Liver (tissue), 9 donors: ENCODE measurements around the gene CNIH3. TPM values are rescaled to one million over a fixed set of nuclear protein-coding genes. Genes with fewer than 3 reads are reported as not detected.

Source experiments
- DNase-seq: peaks from one replicate; pipeline ENCODE4 v3.0.0-alpha.2; 2017; ENCODE audit warnings: low spot score
- H3K27ac ChIP-seq, 2 donors: one replicate each; pipeline ENCODE4 v1.7.0; 2013; ENCODE audit warnings: inconsistent platforms in 2 of 2, low read length in 2 of 2, control low read depth in 1 of 2, low read depth in 1 of 2, mild to moderate bottlenecking in 1 of 2
- H3K27me3 ChIP-seq, 4 donors: one replicate each; pipeline versions ENCODE4 v1.6.1 to v1.7.0; 2013; ENCODE audit warnings: low read length in 3 of 4, inconsistent platforms in 1 of 4, mild to moderate bottlenecking in 1 of 4, moderate library complexity in 1 of 4; ENCODE audit not compliant: control insufficient read depth in 4 of 4, insufficient read depth in 4 of 4
- H3K36me3 ChIP-seq, 4 donors: one replicate each; pipeline versions ENCODE4 v1.6.1 to v1.7.0; 2013; ENCODE audit warnings: low read length in 3 of 4, mild to moderate bottlenecking in 3 of 4, low read depth in 1 of 4, moderate library complexity in 1 of 4; ENCODE audit not compliant: control insufficient read depth in 4 of 4, insufficient read depth in 3 of 4
- H3K4me1 ChIP-seq, 4 donors: one replicate each; pipeline versions ENCODE4 v1.6.1 to v1.7.0; 2013; ENCODE audit warnings: low read length in 3 of 4, mild to moderate bottlenecking in 3 of 4, moderate library complexity in 1 of 4; ENCODE audit not compliant: control insufficient read depth in 4 of 4, insufficient read depth in 4 of 4
- H3K4me3 ChIP-seq, 3 donors: one replicate each; pipeline versions ENCODE4 v1.6.1 to v1.7.0; 2013; ENCODE audit warnings: low read length in 3 of 3, control low read depth in 1 of 3, low read depth in 1 of 3, mild to moderate bottlenecking in 1 of 3
- H3K9ac ChIP-seq, 2 donors: one replicate each; pipeline ENCODE4 v1.7.0; 2013; ENCODE audit warnings: low read length in 2 of 2, mild to moderate bottlenecking in 2 of 2, moderate library complexity in 2 of 2, control low read depth in 1 of 2, low read depth in 1 of 2
- H3K9me3 ChIP-seq, 4 donors: one replicate each; pipeline versions ENCODE4 v1.6.1 to v1.7.0; 2013; ENCODE audit warnings: low read length in 3 of 4; ENCODE audit not compliant: control insufficient read depth in 4 of 4
- EGR1 ChIP-seq, 2 donors: IDR thresholded peaks; 2 replicates each; pipeline ENCODE4 v1.6.1; 2016 to 2018; ENCODE audit warnings: antibody characterized with exemption in 2 of 2, low read depth in 2 of 2
- FOXA1 ChIP-seq: IDR thresholded peaks from 2 replicates; pipeline ENCODE4 v1.6.1; 2016; ENCODE audit warnings: antibody characterized with exemption
- FOXA2 ChIP-seq: IDR thresholded peaks from 2 replicates; pipeline ENCODE4 v1.6.1; 2016; ENCODE audit warnings: antibody characterized with exemption
- GABPA ChIP-seq, 2 donors: IDR thresholded peaks in 1 of 2; conservative IDR thresholded peaks in 1 of 2; 2 replicates each; pipeline ENCODE4 v1.6.1; 2016; ENCODE audit warnings: antibody characterized with exemption in 2 of 2, mild to moderate bottlenecking in 1 of 2, moderate library complexity in 1 of 2
- HNF4A ChIP-seq, 2 donors: conservative IDR thresholded peaks; 2 replicates each; pipeline ENCODE4 v1.6.1; 2016; ENCODE audit warnings: antibody characterized with exemption in 2 of 2, mild to moderate bottlenecking in 2 of 2
- HNF4G ChIP-seq: IDR thresholded peaks from 2 replicates; pipeline ENCODE4 v1.6.1; 2016; ENCODE audit warnings: antibody characterized with exemption
- JUND ChIP-seq, 2 donors: IDR thresholded peaks; 2 replicates each; pipeline ENCODE4 v1.6.1; 2016; ENCODE audit warnings: antibody characterized with exemption in 2 of 2
- NR2F2 ChIP-seq: IDR thresholded peaks from 2 replicates; pipeline ENCODE4 v1.6.1; 2016; ENCODE audit warnings: antibody characterized with exemption
- RAD21 ChIP-seq, 2 donors: IDR thresholded peaks; 2 replicates each; pipeline ENCODE4 v1.6.1; 2016; ENCODE audit warnings: antibody characterized with exemption in 2 of 2, mild to moderate bottlenecking in 2 of 2
- RXRA ChIP-seq, 2 donors: IDR thresholded peaks; 2 replicates each; pipeline ENCODE4 v1.6.1; 2017 to 2018; ENCODE audit warnings: antibody characterized with exemption in 2 of 2, mild to moderate bottlenecking in 1 of 2
- SP1 ChIP-seq: IDR thresholded peaks from 2 replicates; pipeline ENCODE4 v1.6.1; 2018; ENCODE audit warnings: antibody characterized with exemption, mild to moderate bottlenecking
- TAF1 ChIP-seq: conservative IDR thresholded peaks from 2 replicates; pipeline ENCODE4 v1.6.1; 2016; ENCODE audit warnings: antibody characterized with exemption, mild to moderate bottlenecking
- YY1 ChIP-seq: IDR thresholded peaks from 2 replicates; pipeline ENCODE4 v1.6.1; 2016; ENCODE audit warnings: antibody characterized with exemption, mild to moderate bottlenecking
- WGBS: extraction: QIAGEN DNeasy Blood & Tissue Kit; methylation state at CpG from one replicate; pipeline ENCODE4 v1.1.7; 2013; 5-methylcytosine and 5-hydroxymethylcytosine counted together
- polyA plus RNA-seq, 2 donors: library from polyadenylated mRNA; stranded (reverse) in 1 of 2; unstranded in 1 of 2; fragments of 200-250 nt in 1 of 2; fragments of >200 nt in 1 of 2; fragmentation: Nextera tagmentation in 1 of 2; extraction: Ambion mirVana in 1 of 2; gene quantifications; one replicate each; pipeline versions ENCODE4 v1.2.1 to v1.2.3, GENCODE V29; 2013 to 2015
- total RNA-seq, 2 donors: library from RNA; depleted of rRNA; stranded (reverse); fragments of >200 nt; gene quantifications; one replicate each; pipeline ENCODE4 v1.2.3, GENCODE V29; 2014
- TF ChIP-seq, protein P1 (sequence below): IDR thresholded peaks from 2 replicates; pipeline ENCODE4 v1.6.1; 2016; ENCODE audit warnings: antibody characterized with exemption
- TF ChIP-seq, protein P2 (sequence below): IDR thresholded peaks from 2 replicates; pipeline ENCODE4 v1.6.1; 2016; ENCODE audit warnings: antibody characterized with exemption
- TF ChIP-seq, protein P3 (sequence below): fragments of 150-350 bp; IDR thresholded peaks from 2 replicates; pipeline ENCODE4 v1.5.1; 2017; ENCODE audit warnings: improper control_type of control experiment, low read depth, low read length; ENCODE audit not compliant: missing input control
- TF ChIP-seq, protein P4 (sequence below): IDR thresholded peaks from 2 replicates; pipeline ENCODE4 v1.6.1; 2016; ENCODE audit warnings: antibody characterized with exemption, mild to moderate bottlenecking
- TF ChIP-seq, protein P5 (sequence below): IDR thresholded peaks from 2 replicates; pipeline ENCODE4 v1.6.1; 2016; ENCODE audit warnings: antibody characterized with exemption
- donor health status: healthy.
- donor health status: healthy.
- donor health status: healthy.
- donor health status: healthy.
- donor health status: healthy.

CNIH3 gene
- total and polyA plus RNA-seq, 4 donors, result 0.39 to 1.0 (median 0.93) TPM

DNA sequence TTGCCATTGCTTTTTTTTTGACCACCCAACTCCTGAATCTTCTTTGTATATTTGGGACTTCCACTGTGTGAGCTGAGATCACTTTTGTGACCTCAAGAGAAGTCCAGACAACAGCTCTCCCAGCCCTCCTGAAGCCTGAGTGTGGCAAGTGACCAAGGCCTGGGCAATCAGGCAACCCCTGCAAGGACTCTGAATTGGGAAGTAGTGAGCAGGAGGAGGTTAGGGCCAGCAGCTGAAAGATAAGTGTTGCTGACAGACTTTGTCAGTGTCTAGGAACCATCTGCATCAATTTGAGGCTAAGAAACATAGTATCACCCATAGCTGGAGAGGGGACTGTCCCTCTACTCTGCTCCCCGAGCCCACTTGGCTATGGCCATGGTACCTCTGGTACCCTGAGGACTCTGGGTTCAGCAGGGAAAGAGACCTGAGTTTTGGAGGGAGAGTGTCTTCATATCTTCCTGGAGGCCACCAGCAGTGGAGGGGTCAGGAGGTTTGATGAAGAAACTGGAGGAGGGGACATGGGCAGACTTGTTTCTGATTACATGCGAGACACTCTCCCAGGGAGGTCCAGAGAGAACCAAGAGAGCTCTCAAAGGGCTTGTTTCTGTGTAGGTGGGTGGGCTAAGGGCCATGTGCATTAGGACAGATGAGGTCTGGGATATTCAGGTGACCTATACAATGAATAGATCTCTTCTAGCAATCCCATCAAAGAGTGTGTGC, 166.3 kb downstream of the CNIH3 start:
- no peak for DNase-seq
- Histone ChIP-seq H3K9me3 (no peaks in the 10 kb centered on the region), H3K27ac (peak overlapping the region in 1 of 2 donors; percentile 60), H3K9ac (no peak overlapping the region), H3K27me3 (no peaks in the 10 kb centered on the region), H3K4me3 (no peak overlapping the region), H3K36me3 (no peaks in the 10 kb centered on the region), H3K4me1 (peaks cover 2 to 6% (median 4%) of the 10 kb centered on the region in 4 donors)
- TF ChIP-seq RAD21 (IDR thresholded peaks at IDR 0.05), result no peak
- TF ChIP-seq FOXA1, result no peak
- TF ChIP-seq SP1, result no peak
- no peak for TF ChIP-seq GABPA (IDR thresholded peaks at IDR 0.05 in 1 of 2, conservative IDR thresholded peaks at IDR 0.05 in 1 of 2)
- TF ChIP-seq FOXA2, result no peak
- no peak for TF ChIP-seq NR2F2
- TF ChIP-seq, protein P1, sequence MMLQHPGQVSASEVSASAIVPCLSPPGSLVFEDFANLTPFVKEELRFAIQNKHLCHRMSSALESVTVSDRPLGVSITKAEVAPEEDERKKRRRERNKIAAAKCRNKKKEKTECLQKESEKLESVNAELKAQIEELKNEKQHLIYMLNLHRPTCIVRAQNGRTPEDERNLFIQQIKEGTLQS, result no peak
- no peak for TF ChIP-seq JUND (IDR thresholded peaks at IDR 0.05)
- TF ChIP-seq, protein P2, sequence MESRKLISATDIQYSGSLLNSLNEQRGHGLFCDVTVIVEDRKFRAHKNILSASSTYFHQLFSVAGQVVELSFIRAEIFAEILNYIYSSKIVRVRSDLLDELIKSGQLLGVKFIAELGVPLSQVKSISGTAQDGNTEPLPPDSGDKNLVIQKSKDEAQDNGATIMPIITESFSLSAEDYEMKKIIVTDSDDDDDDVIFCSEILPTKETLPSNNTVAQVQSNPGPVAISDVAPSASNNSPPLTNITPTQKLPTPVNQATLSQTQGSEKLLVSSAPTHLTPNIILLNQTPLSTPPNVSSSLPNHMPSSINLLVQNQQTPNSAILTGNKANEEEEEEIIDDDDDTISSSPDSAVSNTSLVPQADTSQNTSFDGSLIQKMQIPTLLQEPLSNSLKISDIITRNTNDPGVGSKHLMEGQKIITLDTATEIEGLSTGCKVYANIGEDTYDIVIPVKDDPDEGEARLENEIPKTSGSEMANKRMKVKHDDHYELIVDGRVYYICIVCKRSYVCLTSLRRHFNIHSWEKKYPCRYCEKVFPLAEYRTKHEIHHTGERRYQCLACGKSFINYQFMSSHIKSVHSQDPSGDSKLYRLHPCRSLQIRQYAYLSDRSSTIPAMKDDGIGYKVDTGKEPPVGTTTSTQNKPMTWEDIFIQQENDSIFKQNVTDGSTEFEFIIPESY, result no peak
- no peak for TF ChIP-seq HNF4A (conservative IDR thresholded peaks at IDR 0.05)
- TF ChIP-seq HNF4G, result no peak
- TF ChIP-seq RXRA (IDR thresholded peaks at IDR 0.05), result no peak
- TF ChIP-seq, protein P3, sequence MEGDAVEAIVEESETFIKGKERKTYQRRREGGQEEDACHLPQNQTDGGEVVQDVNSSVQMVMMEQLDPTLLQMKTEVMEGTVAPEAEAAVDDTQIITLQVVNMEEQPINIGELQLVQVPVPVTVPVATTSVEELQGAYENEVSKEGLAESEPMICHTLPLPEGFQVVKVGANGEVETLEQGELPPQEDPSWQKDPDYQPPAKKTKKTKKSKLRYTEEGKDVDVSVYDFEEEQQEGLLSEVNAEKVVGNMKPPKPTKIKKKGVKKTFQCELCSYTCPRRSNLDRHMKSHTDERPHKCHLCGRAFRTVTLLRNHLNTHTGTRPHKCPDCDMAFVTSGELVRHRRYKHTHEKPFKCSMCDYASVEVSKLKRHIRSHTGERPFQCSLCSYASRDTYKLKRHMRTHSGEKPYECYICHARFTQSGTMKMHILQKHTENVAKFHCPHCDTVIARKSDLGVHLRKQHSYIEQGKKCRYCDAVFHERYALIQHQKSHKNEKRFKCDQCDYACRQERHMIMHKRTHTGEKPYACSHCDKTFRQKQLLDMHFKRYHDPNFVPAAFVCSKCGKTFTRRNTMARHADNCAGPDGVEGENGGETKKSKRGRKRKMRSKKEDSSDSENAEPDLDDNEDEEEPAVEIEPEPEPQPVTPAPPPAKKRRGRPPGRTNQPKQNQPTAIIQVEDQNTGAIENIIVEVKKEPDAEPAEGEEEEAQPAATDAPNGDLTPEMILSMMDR, result no peak
- TF ChIP-seq, protein P4, sequence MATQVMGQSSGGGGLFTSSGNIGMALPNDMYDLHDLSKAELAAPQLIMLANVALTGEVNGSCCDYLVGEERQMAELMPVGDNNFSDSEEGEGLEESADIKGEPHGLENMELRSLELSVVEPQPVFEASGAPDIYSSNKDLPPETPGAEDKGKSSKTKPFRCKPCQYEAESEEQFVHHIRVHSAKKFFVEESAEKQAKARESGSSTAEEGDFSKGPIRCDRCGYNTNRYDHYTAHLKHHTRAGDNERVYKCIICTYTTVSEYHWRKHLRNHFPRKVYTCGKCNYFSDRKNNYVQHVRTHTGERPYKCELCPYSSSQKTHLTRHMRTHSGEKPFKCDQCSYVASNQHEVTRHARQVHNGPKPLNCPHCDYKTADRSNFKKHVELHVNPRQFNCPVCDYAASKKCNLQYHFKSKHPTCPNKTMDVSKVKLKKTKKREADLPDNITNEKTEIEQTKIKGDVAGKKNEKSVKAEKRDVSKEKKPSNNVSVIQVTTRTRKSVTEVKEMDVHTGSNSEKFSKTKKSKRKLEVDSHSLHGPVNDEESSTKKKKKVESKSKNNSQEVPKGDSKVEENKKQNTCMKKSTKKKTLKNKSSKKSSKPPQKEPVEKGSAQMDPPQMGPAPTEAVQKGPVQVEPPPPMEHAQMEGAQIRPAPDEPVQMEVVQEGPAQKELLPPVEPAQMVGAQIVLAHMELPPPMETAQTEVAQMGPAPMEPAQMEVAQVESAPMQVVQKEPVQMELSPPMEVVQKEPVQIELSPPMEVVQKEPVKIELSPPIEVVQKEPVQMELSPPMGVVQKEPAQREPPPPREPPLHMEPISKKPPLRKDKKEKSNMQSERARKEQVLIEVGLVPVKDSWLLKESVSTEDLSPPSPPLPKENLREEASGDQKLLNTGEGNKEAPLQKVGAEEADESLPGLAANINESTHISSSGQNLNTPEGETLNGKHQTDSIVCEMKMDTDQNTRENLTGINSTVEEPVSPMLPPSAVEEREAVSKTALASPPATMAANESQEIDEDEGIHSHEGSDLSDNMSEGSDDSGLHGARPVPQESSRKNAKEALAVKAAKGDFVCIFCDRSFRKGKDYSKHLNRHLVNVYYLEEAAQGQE, result no peak
- no peak for TF ChIP-seq YY1
- no peak for TF ChIP-seq TAF1
- no peak for TF ChIP-seq EGR1 (IDR thresholded peaks at IDR 0.05; ENCODE audit: low read depth in 2 of 2)
- TF ChIP-seq, protein P5, sequence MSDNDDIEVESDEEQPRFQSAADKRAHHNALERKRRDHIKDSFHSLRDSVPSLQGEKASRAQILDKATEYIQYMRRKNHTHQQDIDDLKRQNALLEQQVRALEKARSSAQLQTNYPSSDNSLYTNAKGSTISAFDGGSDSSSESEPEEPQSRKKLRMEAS, result no peak
- WGBS, result 93% methylated on average over 2 of the region's 2 CpGs
